ENCODE results near the gene IL17F. TPM values are rescaled to one million over a fixed set of nuclear protein-coding genes. Genes with fewer than 3 reads are reported as not detected.

The IL17F gene
- total RNA-seq, result not detected

DNA sequence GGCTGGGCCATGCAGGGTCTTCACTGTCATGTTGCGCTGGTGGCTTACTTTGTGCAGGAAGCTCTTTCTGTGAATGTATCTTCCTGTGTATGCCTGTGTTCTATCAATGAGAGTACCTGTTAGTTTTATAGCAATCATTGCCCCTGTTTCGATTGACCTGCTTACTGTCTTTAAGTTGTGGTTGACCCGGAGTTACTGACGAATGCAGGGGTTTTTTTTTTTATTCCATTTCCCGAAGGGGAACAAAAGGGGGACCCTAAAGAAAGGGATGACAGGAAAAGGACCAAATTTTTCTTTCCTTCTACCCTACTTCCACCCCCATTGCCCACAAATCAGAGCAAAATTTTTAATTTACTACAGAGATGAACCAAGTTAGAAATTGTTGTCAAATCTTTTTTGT, at the start of gene IL17F:
TSS of gene IL17F (minus strand) at position 101 of the 400 bp plus-strand sequence. CDS start at position 30, 71 bp downstream.
- TF ChIP-seq, protein P1, sequence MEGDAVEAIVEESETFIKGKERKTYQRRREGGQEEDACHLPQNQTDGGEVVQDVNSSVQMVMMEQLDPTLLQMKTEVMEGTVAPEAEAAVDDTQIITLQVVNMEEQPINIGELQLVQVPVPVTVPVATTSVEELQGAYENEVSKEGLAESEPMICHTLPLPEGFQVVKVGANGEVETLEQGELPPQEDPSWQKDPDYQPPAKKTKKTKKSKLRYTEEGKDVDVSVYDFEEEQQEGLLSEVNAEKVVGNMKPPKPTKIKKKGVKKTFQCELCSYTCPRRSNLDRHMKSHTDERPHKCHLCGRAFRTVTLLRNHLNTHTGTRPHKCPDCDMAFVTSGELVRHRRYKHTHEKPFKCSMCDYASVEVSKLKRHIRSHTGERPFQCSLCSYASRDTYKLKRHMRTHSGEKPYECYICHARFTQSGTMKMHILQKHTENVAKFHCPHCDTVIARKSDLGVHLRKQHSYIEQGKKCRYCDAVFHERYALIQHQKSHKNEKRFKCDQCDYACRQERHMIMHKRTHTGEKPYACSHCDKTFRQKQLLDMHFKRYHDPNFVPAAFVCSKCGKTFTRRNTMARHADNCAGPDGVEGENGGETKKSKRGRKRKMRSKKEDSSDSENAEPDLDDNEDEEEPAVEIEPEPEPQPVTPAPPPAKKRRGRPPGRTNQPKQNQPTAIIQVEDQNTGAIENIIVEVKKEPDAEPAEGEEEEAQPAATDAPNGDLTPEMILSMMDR (IDR thresholded peaks at IDR 0.05), result no peak
- no peak for TF ChIP-seq POLR2A (IDR thresholded peaks at IDR 0.05)
- Histone ChIP-seq H3K36me3 (no peaks in the 10 kb centered on the region), H3K27ac (no peak within 1 kb of the TSS), H3K4me1 (peaks cover 0 to 3% (median 0%) of the 10 kb centered on the region in 4 donors), H3K27me3 (no peaks in the 10 kb centered on the region), H3K9me3 (no peaks in the 10 kb centered on the region), H3K4me3 (no peak within 1 kb of the TSS)
- DNase-seq, result no peak

DNA sequence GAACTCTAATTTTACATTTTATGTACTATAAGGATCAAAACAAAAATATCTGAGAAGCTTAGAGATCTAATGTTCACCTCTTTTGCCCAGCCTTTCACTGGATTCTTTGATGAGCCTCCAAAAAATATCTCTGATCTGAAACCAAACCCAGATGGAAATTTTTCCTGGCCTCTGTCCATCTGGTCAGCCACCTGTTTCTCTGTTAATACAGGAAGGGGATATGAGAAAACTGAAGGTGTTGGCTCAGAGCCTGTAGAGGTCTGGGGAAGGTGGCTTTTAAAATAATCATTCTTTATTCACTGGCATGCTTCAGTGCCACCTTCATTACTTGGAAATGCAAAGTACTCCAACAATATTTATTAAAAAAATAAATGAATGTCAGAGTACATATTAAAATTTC, 48.8 kb upstream of the IL17F start:
- H3K27ac ChIP-seq, result no peak overlapping the region
- no peak for TF ChIP-seq POLR2A (IDR thresholded peaks at IDR 0.05)
- TF ChIP-seq, protein P1 (IDR thresholded peaks at IDR 0.05), result no peak
- DNase-seq, result no peak

DNA sequence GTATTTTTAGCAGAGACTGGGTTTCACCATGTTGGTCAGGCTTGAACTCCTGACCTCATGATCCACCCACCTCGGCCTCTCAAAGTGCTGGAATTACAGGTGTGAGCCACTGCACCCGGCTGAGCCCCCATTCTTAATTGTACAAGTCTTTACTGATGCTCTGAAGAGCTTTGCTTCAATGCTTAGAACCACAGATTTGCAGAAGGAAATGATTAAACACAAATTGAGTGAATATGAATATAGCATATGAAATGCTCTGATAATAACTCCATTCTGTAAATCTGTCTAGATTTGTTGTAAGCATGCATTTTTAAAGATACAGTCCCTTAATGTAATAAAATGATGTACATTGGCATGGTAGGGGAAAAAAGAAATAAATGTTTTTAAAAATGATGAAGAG, 44.5 kb upstream of the IL17F start:
- H3K4me1 ChIP-seq, result peaks cover 0 to 6% (median 0%) of the 10 kb centered on the region in 4 donors
- H3K4me3 ChIP-seq, result no peak overlapping the region
- no peak for DNase-seq
- no peaks in the 10 kb centered on the region for H3K9me3 ChIP-seq
- H3K27me3 ChIP-seq, result no peaks in the 10 kb centered on the region
- H3K27ac ChIP-seq, result no peak overlapping the region
- TF ChIP-seq, protein P1 (IDR thresholded peaks at IDR 0.05), result no peak
- TF ChIP-seq POLR2A (IDR thresholded peaks at IDR 0.05), result no peak
- H3K36me3 ChIP-seq, result no peaks in the 10 kb centered on the region

More for the DNA sequence above, 48.8 kb upstream of the IL17F start:
- Histone ChIP-seq H3K4me3 (no peak overlapping the region), H3K27me3 (no peaks in the 10 kb centered on the region), H3K36me3 (no peaks in the 10 kb centered on the region), H3K4me1 (no peaks in the 10 kb centered on the region), H3K9me3 (no peaks in the 10 kb centered on the region)

DNA sequence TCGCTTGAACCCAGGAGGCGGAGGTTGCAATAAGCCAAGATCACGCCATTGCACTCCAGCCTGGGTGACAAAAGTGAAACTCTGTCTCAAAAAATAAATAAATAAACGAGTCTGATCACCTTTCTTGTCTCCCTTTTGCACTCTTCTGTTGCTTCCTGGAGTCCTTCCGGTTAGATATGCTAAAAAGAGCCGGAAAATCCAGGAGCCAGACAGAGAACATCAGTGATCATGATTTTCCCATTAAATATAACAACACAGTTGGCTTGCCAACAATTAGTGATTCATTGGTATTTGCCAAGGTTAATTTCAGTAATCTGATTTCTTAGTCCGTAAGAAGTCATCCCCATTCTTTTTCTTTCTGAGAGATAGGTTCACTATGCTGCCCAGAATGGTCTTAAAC, 43.9 kb upstream of the IL17F start:
- Histone ChIP-seq H3K27me3 (no peaks in the 10 kb centered on the region), H3K27ac (no peak overlapping the region), H3K4me3 (no peak overlapping the region), H3K4me1 (peaks cover 0 to 12% (median 0%) of the 10 kb centered on the region in 4 donors), H3K9me3 (no peaks in the 10 kb centered on the region), H3K36me3 (no peaks in the 10 kb centered on the region)
- no peak for TF ChIP-seq POLR2A (IDR thresholded peaks at IDR 0.05)
- TF ChIP-seq, protein P1 (IDR thresholded peaks at IDR 0.05), result no peak
- DNase-seq, result no peak

- H3K36me3 ChIP-seq, result peaks cover 0 to 8% (median 0%) of the 10 kb centered on the region in 3 donors
- H3K27ac ChIP-seq, result peak overlapping the region in 1 of 4 donors; percentile 25
- H3K4me3 ChIP-seq, result no peak overlapping the region
- peaks cover 0 to 16% (median 0%) of the 10 kb centered on the region in 4 donors for H3K4me1 ChIP-seq
- peak; percentile 58 to 91 (median 85) for DNase-seq
- H3K27me3 ChIP-seq, result no peaks in the 10 kb centered on the region
- TF ChIP-seq, protein P1 (IDR thresholded peaks at IDR 0.05), result peak in 5 of 6 experiments; percentile 36 to 66 (median 61)
- no peak for TF ChIP-seq POLR2A (IDR thresholded peaks at IDR 0.05)
- no peaks in the 10 kb centered on the region for H3K9me3 ChIP-seq
These were observed 42.6 kb upstream of the IL17F start for GRCh38 chr6:52286798-52287432.

All from Peyer's patch (tissue), 4 donors.